ENCODE results near the gene SNUPN. TPM values are rescaled to one million over a fixed set of nuclear protein-coding genes. Genes with fewer than 3 reads are reported as not detected.

Gene SNUPN
- polyA plus RNA-seq, 1 donor (not counting 4 experiments of a cell fraction or from before 2014, with no cell fraction given), result 24.9 TPM

GRCh38 chr15:75641179-75641503, 15.6 kb upstream of the SNUPN start:
- H3K4me1 ChIP-seq (ENCODE audit: control insufficient read depth, extremely low read depth, insufficient read depth, low read length), result peaks cover 11% of the 10 kb centered on the region

GRCh38 chr15:75640483-75641178, 15.1 kb upstream of the SNUPN start:
- Histone ChIP-seq H3K27me3 (ENCODE audit: control insufficient read depth, extremely low read depth, insufficient read depth, low read length) (no peaks in the 10 kb centered on the region), H3K9me3 (ENCODE audit: control insufficient read depth, low read depth, low read length) (no peaks in the 10 kb centered on the region), H3K4me1 (ENCODE audit: control insufficient read depth, extremely low read depth, insufficient read depth, low read length) (peaks cover 10% of the 10 kb centered on the region), H3K9ac (ENCODE audit: control insufficient read depth, extremely low read depth, insufficient read depth, low read length) (peak overlapping the region; percentile 94), H4K20me1 (ENCODE audit: control insufficient read depth, extremely low read depth, insufficient read depth, low read length) (peaks cover 9% of the 10 kb centered on the region), H3K9me1 (ENCODE audit: control insufficient read depth, extremely low read depth, insufficient read depth, low read length) (no peaks in the 10 kb centered on the region), H3K79me2 (ENCODE audit: control insufficient read depth, insufficient read depth, low read length) (peaks cover 34% of the 10 kb centered on the region), H3K4me3 (ENCODE audit: control insufficient read depth in 2 of 3, extremely low read depth in 1 of 3, insufficient read depth in 2 of 3, low read depth in 1 of 3, low read length in 3 of 3) (peak overlapping the region; percentile 68 to 99 (median 81)), H3K36me3 (ENCODE audit: control insufficient read depth in 2 of 2, extremely low read depth in 1 of 2, insufficient read depth in 2 of 2, low read length in 2 of 2) (peaks cover 0 to 2% of the 10 kb centered on the region in 2 experiments), H3K4me2 (ENCODE audit: control insufficient read depth, extremely low read depth, insufficient read depth, low read depth, low read length) (peak overlapping the region; percentile 85), H3K27ac (ENCODE audit: control insufficient read depth, insufficient read depth, low read length) (peak overlapping the region; percentile 93), H2AFZ (ENCODE audit: control insufficient read depth, low read length) (peak overlapping the region; percentile 78)
- no peak for TF ChIP-seq EZH2 (IDR thresholded peaks at IDR 0.05; ENCODE audit: low read length)
- TF ChIP-seq CTCF (optimal IDR thresholded peaks at IDR 0.05 in 1 of 3, IDR thresholded peaks at IDR 0.05 in 1 of 3, conservative IDR thresholded peaks at IDR 0.05 in 1 of 3; ENCODE audit: extremely low read depth in 1 of 3, insufficient read depth in 2 of 3, low read length in 3 of 3), result peak; percentile 18 to 60 (median 32)
- FAIRE-seq, result no peak
- dilution Hi-C loops (cut with MboI; ENCODE audit: extremely low pct_ligation_motif_present, low sequenced_read_pairs), result no loop called here
- DNase-seq (ENCODE audit: low read depth, low spot score), result no peak

More at GRCh38 chr15:75641179-75641503, 15.6 kb upstream of the SNUPN start:
- H3K9me3 ChIP-seq (ENCODE audit: control insufficient read depth, low read depth, low read length), result no peaks in the 10 kb centered on the region
- FAIRE-seq, result no peak
- no peak for DNase-seq (ENCODE audit: low read depth, low spot score)
- peak in 1 of 3 experiments; percentile 7 for TF ChIP-seq CTCF (optimal IDR thresholded peaks at IDR 0.05 in 1 of 3, IDR thresholded peaks at IDR 0.05 in 1 of 3, conservative IDR thresholded peaks at IDR 0.05 in 1 of 3; ENCODE audit: extremely low read depth in 1 of 3, insufficient read depth in 2 of 3, low read length in 3 of 3)
- TF ChIP-seq EZH2 (IDR thresholded peaks at IDR 0.05; ENCODE audit: low read length), result no peak
- no peaks in the 10 kb centered on the region for H3K9me1 ChIP-seq (ENCODE audit: control insufficient read depth, extremely low read depth, insufficient read depth, low read length)
- H3K79me2 ChIP-seq (ENCODE audit: control insufficient read depth, insufficient read depth, low read length), result peaks cover 33% of the 10 kb centered on the region
- no peaks in the 10 kb centered on the region for H3K36me3 ChIP-seq (ENCODE audit: control insufficient read depth in 2 of 2, extremely low read depth in 1 of 2, insufficient read depth in 2 of 2, low read length in 2 of 2)
- H3K4me3 ChIP-seq (ENCODE audit: control insufficient read depth in 2 of 3, extremely low read depth in 1 of 3, insufficient read depth in 2 of 3, low read depth in 1 of 3, low read length in 3 of 3), result no peak overlapping the region
- no peak overlapping the region for H3K9ac ChIP-seq (ENCODE audit: control insufficient read depth, extremely low read depth, insufficient read depth, low read length)
- H3K4me2 ChIP-seq (ENCODE audit: control insufficient read depth, extremely low read depth, insufficient read depth, low read depth, low read length), result peak overlapping the region; percentile 85
- no peak overlapping the region for H3K27ac ChIP-seq (ENCODE audit: control insufficient read depth, insufficient read depth, low read length)
- dilution Hi-C loops (cut with MboI; ENCODE audit: extremely low pct_ligation_motif_present, low sequenced_read_pairs), result no loop called here
- no peaks in the 10 kb centered on the region for H3K27me3 ChIP-seq (ENCODE audit: control insufficient read depth, extremely low read depth, insufficient read depth, low read length)
- H4K20me1 ChIP-seq (ENCODE audit: control insufficient read depth, extremely low read depth, insufficient read depth, low read length), result peaks cover 9% of the 10 kb centered on the region
- H2AFZ ChIP-seq (ENCODE audit: control insufficient read depth, low read length), result no peak overlapping the region
